ENCODE measurements around the gene RUFY4.

The RUFY4 gene

DNA sequence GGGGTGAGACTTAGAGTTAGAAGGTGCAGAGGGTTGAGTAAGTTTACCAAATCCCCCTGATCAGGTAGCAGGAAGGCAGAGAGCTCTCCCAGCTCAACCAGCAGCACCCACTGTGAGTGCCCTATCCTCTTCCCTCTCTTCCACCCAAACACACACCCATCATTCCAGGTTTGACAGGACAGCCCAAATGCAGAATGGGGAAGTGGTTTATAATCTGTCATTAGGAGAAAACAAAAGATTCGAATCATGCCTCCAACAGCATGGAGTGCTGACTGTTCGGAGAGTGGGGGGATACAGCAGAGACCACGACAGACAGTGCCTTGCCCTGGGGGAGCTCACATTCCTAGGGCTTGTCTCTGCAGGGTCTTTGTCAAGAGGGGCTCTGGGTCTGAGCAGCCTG lies 68.5 kb downstream of the RUFY4 start:
- Histone ChIP-seq H3K9me3 (ENCODE audit: insufficient read depth, low read length) (no peaks in the 10 kb centered on the region), H4K20me1 (ENCODE audit: insufficient read depth, low read length) (no peaks in the 10 kb centered on the region), H2AFZ (ENCODE audit: low read depth, low read length) (no peak overlapping the region), H3K79me2 (ENCODE audit: low read length) (no peaks in the 10 kb centered on the region), H3K9ac (ENCODE audit: low read length) (no peak overlapping the region), H3K36me3 (replicated peaks; ENCODE audit: low read depth, low read length) (no peaks in the 10 kb centered on the region), H3K27ac (ENCODE audit: low read length) (no peak overlapping the region), H3K4me1 (ENCODE audit: low read length) (no peaks in the 10 kb centered on the region), H3K4me2 (ENCODE audit: low read length) (no peak overlapping the region), H3K27me3 (ENCODE audit: low read depth, low read length) (peaks cover 8% of the 10 kb centered on the region; the same call in 1 of the 2 replicates), H3K4me3 (ENCODE audit: low read length) (no peak overlapping the region)
- TF ChIP-seq, protein P1, sequence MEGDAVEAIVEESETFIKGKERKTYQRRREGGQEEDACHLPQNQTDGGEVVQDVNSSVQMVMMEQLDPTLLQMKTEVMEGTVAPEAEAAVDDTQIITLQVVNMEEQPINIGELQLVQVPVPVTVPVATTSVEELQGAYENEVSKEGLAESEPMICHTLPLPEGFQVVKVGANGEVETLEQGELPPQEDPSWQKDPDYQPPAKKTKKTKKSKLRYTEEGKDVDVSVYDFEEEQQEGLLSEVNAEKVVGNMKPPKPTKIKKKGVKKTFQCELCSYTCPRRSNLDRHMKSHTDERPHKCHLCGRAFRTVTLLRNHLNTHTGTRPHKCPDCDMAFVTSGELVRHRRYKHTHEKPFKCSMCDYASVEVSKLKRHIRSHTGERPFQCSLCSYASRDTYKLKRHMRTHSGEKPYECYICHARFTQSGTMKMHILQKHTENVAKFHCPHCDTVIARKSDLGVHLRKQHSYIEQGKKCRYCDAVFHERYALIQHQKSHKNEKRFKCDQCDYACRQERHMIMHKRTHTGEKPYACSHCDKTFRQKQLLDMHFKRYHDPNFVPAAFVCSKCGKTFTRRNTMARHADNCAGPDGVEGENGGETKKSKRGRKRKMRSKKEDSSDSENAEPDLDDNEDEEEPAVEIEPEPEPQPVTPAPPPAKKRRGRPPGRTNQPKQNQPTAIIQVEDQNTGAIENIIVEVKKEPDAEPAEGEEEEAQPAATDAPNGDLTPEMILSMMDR (IDR thresholded peaks at IDR 0.05; ENCODE audit: low read depth, low read length), result no peak
- no peak for TF ChIP-seq EZH2phosphoT487 (IDR thresholded peaks at IDR 0.05; ENCODE audit: low read depth)

DNA sequence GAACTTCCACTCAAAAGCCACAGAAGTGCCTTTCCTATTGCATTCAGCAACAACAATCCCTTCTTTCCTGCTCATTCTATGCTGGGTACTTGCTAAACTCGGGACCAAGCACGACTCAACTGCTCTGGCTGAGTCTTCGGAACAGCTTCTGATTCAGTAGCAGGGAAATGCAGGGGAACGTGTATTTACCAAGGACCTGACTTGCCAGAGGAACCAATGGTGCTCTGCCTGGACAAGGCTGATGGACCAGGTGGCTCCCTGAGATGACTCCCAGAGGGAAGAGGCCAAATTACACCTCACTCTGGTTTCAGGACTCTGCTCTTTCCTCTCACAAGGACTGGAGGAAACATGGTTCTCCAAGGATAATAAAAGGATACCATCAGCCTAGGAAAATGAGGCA lies 69.0 kb downstream of the RUFY4 start:
- Histone ChIP-seq H3K36me3 (replicated peaks; ENCODE audit: low read depth, low read length) (no peaks in the 10 kb centered on the region), H4K20me1 (ENCODE audit: insufficient read depth, low read length) (no peaks in the 10 kb centered on the region), H3K27me3 (ENCODE audit: low read depth, low read length) (peaks cover 8% of the 10 kb centered on the region; the same call in 1 of the 2 replicates), H3K4me3 (ENCODE audit: low read length) (no peak overlapping the region), H2AFZ (ENCODE audit: low read depth, low read length) (no peak overlapping the region), H3K79me2 (ENCODE audit: low read length) (no peaks in the 10 kb centered on the region), H3K4me1 (ENCODE audit: low read length) (no peaks in the 10 kb centered on the region), H3K27ac (ENCODE audit: low read length) (no peak overlapping the region), H3K9me3 (ENCODE audit: insufficient read depth, low read length) (no peaks in the 10 kb centered on the region), H3K9ac (ENCODE audit: low read length) (no peak overlapping the region), H3K4me2 (ENCODE audit: low read length) (no peak overlapping the region)
- TF ChIP-seq, protein P1 (IDR thresholded peaks at IDR 0.05; ENCODE audit: low read depth, low read length), result no peak
- no peak for TF ChIP-seq EZH2phosphoT487 (IDR thresholded peaks at IDR 0.05; ENCODE audit: low read depth)

Measured in OCI-LY3 (cell line).